H1 (cell line): ENCODE results near the gene EXOSC10. TPM values are rescaled to one million over a fixed set of nuclear protein-coding genes. Genes with fewer than 3 reads are reported as not detected.

Experiments used
- CTCF ChIA-PET: fragments of 300-600 bp; sonication (Branson Sonifier 250); formaldehyde crosslinking; loops from one replicate; lab custom pipeline; 2021; ENCODE audit not compliant: partially characterized antibody; lab: Charles Lee
- POLR2A ChIA-PET: fragments of 300-600 bp; sonication (Branson Sonifier 250); formaldehyde crosslinking; loops from one replicate; lab custom pipeline; 2021; ENCODE audit warnings: inconsistent platforms; ENCODE audit not compliant: partially characterized antibody; lab: Charles Lee
- DNase-seq, 2 experiments: peaks; one replicate each; pipeline versions ENCODE4 v3.0.0 to v3.0.0-alpha.2; 2010 to 2022; ENCODE audit warnings: low spot score in 2 of 2, low read depth in 1 of 2, mixed read lengths in 1 of 2
- FAIRE-seq: peaks from 2 replicates; lab custom pipeline; 2011; peaks lifted over from hg19 to GRCh38; lab: Jason Lieb, UNC
- H2AFZ ChIP-seq: 2 replicates; pipeline ENCODE4 v1.8.1; 2012; ENCODE audit warnings: low read length, inconsistent platforms
- H2AK5ac ChIP-seq: 2 replicates; pipeline ENCODE4 v1.6.1; 2013; ENCODE audit warnings: low read depth, low read length
- H2BK120ac ChIP-seq: replicated peaks from 2 replicates; pipeline ENCODE3; 2013; ENCODE audit warnings: low read depth, low read length, inconsistent platforms
- H2BK12ac ChIP-seq: 2 replicates; pipeline ENCODE4 v1.6.1; 2013; ENCODE audit warnings: low read depth, low read length
- H2BK15ac ChIP-seq: 2 replicates; pipeline ENCODE4 v1.6.1; 2013; ENCODE audit warnings: low read length
- H2BK20ac ChIP-seq: 2 replicates; pipeline ENCODE4 v1.6.1; 2013; ENCODE audit warnings: low read length
- H2BK5ac ChIP-seq: 2 replicates; pipeline ENCODE4 v1.6.1; 2013; ENCODE audit warnings: low read depth, low read length
- H3K14ac ChIP-seq: 2 replicates; pipeline ENCODE4 v1.6.1; 2013; ENCODE audit warnings: inconsistent platforms; ENCODE audit not compliant: insufficient read length
- H3K18ac ChIP-seq: 2 replicates; pipeline ENCODE4 v1.6.1; 2013; ENCODE audit warnings: low read length; ENCODE audit errors: extremely low read depth
- H3K23ac ChIP-seq: 2 replicates; pipeline ENCODE4 v1.6.1; 2013; ENCODE audit warnings: inconsistent platforms; ENCODE audit not compliant: insufficient read length
- H3K23me2 ChIP-seq: 2 replicates; pipeline ENCODE4 v1.6.1; 2013; ENCODE audit warnings: low read depth, low read length
- H3K27ac ChIP-seq: 2 replicates; pipeline ENCODE4 v1.6.1; 2011; ENCODE audit warnings: low read depth, low read length, inconsistent platforms
- H3K27me3 ChIP-seq, 4 experiments: replicated peaks in 1 of 4; 1 replicate in 1 of 4; 2 replicates in 3 of 4; pipeline versions ENCODE4 v1.6.1 to v1.8.1; 2011 to 2013; ENCODE audit warnings: low read length in 3 of 4, mild to moderate bottlenecking in 3 of 4, inconsistent platforms in 2 of 4, mixed read lengths in 2 of 4, moderate library complexity in 1 of 4; ENCODE audit not compliant: control insufficient read depth in 3 of 4, insufficient read depth in 3 of 4; ENCODE audit errors: extremely low read depth in 1 of 4
- H3K36me3 ChIP-seq, 4 experiments: 2 replicates each; pipeline versions ENCODE4 v1.6.1 to v1.8.1; 2011 to 2013; ENCODE audit warnings: mild to moderate bottlenecking in 4 of 4, low read length in 3 of 4, moderate library complexity in 2 of 4, control low read depth in 1 of 4, inconsistent platforms in 1 of 4; ENCODE audit not compliant: insufficient read depth in 4 of 4, control insufficient read depth in 2 of 4
- H3K4ac ChIP-seq: replicated peaks from 2 replicates; pipeline ENCODE3; 2013; ENCODE audit warnings: low read length, low read depth, mixed read lengths, inconsistent platforms; ENCODE audit not compliant: insufficient read length
- H3K4me1 ChIP-seq, 4 experiments: replicated peaks in 1 of 4; 1 replicate in 1 of 4; 2 replicates in 3 of 4; pipeline versions ENCODE4 v1.6.1 to v1.8.1; 2011 to 2013; ENCODE audit warnings: low read length in 3 of 4, inconsistent platforms in 2 of 4, mixed read lengths in 1 of 4; ENCODE audit not compliant: insufficient read depth in 4 of 4, control insufficient read depth in 3 of 4
- H3K4me2 ChIP-seq, 2 experiments: 2 replicates each; pipeline versions ENCODE4 v1.6.1 to v1.8.1; 2011 to 2013; ENCODE audit warnings: low read depth in 2 of 2, low read length in 2 of 2, control low read depth in 1 of 2, inconsistent platforms in 1 of 2, mild to moderate bottlenecking in 1 of 2; ENCODE audit not compliant: insufficient read depth in 1 of 2
- H3K4me3 ChIP-seq, 4 experiments: fragments of 200-600, 300-600 bp in 1 of 4; sonication (generic), shearing (Covaris generic), sonication (Bioruptor Twin) in 1 of 4; 2 replicates each; pipeline versions ENCODE4 v1.5.1 to v1.8.1; 2011 to 2016; ENCODE audit warnings: low read length in 4 of 4, low read depth in 3 of 4, control low read depth in 2 of 4, inconsistent platforms in 2 of 4, mild to moderate bottlenecking in 2 of 4, mixed read lengths in 1 of 4, moderate library complexity in 1 of 4; ENCODE audit not compliant: insufficient read depth in 2 of 4; ENCODE audit errors: extremely low read depth in 1 of 4
- H3K56ac ChIP-seq: replicated peaks from 2 replicates; pipeline ENCODE3; 2013; ENCODE audit warnings: low read depth, mild to moderate bottlenecking, mixed read lengths, low read length, inconsistent platforms; ENCODE audit not compliant: insufficient read length
- H3K79me1 ChIP-seq: 2 replicates; pipeline ENCODE4 v1.6.1; 2013; ENCODE audit warnings: low read depth, low read length, control low read depth
- H3K79me2 ChIP-seq, 2 experiments: 2 replicates each; pipeline versions ENCODE4 v1.6.1 to v1.8.1; 2012 to 2013; ENCODE audit warnings: low read length in 2 of 2, mild to moderate bottlenecking in 2 of 2, inconsistent platforms in 1 of 2; ENCODE audit not compliant: insufficient read depth in 2 of 2, control insufficient read depth in 1 of 2
- H3K9ac ChIP-seq, 4 experiments: replicated peaks in 1 of 4; 1 replicate in 1 of 4; 2 replicates in 3 of 4; pipeline versions ENCODE4 v1.6.1 to v1.8.1; 2011 to 2013; ENCODE audit warnings: low read depth in 3 of 4, low read length in 3 of 4, control low read depth in 2 of 4, mild to moderate bottlenecking in 2 of 4, moderate library complexity in 2 of 4, inconsistent platforms in 1 of 4; ENCODE audit errors: extremely low read depth in 1 of 4
- H3K9me3 ChIP-seq, 2 experiments: 2 replicates each; pipeline versions ENCODE4 v1.6.1 to v1.8.1; 2012 to 2013; ENCODE audit warnings: mild to moderate bottlenecking in 2 of 2, moderate library complexity in 2 of 2, control low read depth in 1 of 2, inconsistent platforms in 1 of 2, low read depth in 1 of 2, low read length in 1 of 2, mixed read lengths in 1 of 2; ENCODE audit not compliant: insufficient read depth in 2 of 2
- H4K20me1 ChIP-seq, 2 experiments: replicated peaks in 1 of 2; 2 replicates each; pipeline versions ENCODE3 to v1.8.1; 2011 to 2013; ENCODE audit warnings: inconsistent platforms in 2 of 2, low read length in 2 of 2, mild to moderate bottlenecking in 1 of 2; ENCODE audit not compliant: insufficient read depth in 2 of 2, control insufficient read depth in 1 of 2
- H4K5ac ChIP-seq: 2 replicates; pipeline ENCODE4 v1.6.1; 2013; ENCODE audit warnings: low read length, low read depth, mixed read lengths, inconsistent platforms; ENCODE audit not compliant: insufficient read length
- H4K8ac ChIP-seq: 2 replicates; pipeline ENCODE4 v1.8.0; 2013; ENCODE audit warnings: mild to moderate bottlenecking, moderate library complexity, low read length, inconsistent platforms; ENCODE audit not compliant: insufficient read depth; ENCODE audit errors: extremely low read depth
- H4K91ac ChIP-seq: replicated peaks from 2 replicates; pipeline ENCODE3; 2013; ENCODE audit warnings: low read length, mixed read lengths, inconsistent platforms; ENCODE audit not compliant: insufficient read length
- POLR2AphosphoS5 ChIP-seq: IDR thresholded peaks from 2 replicates; pipeline ENCODE4 v1.6.1; 2011; ENCODE audit warnings: low read depth, low read length
- RNF2 ChIP-seq: fragments of 200-900, 300-1000 bp; sonication (generic); IDR thresholded peaks from 2 replicates; pipeline ENCODE4 v1.7.1; 2016; ENCODE audit warnings: borderline replicate concordance, low read depth, mild to moderate bottlenecking, antibody characterized with exemption, low read length; ENCODE audit not compliant: poor library complexity, severe bottlenecking; ENCODE audit errors: missing control alignments
- WGBS, 2 experiments: shearing (Covaris generic) in 1 of 2; methylation state at CpG; one replicate each; pipeline versions ENCODE4 v1.1.6 to v1.1.7; 2013 to 2015; ENCODE audit warnings: low lambda C conversion rate in 2 of 2, mixed read lengths in 2 of 2, inconsistent platforms in 1 of 2, low coverage in 1 of 2, missing lambda C conversion rate in 1 of 2; ENCODE audit not compliant: insufficient replicate concordance in 2 of 2, insufficient coverage in 1 of 2, insufficient read length in 1 of 2; ENCODE audit errors: extremely low coverage in 1 of 2, missing lambda C conversion rate in 1 of 2; 5-methylcytosine and 5-hydroxymethylcytosine counted together
- polyA plus RNA-seq, 7 experiments: library from polyadenylated mRNA; depleted of rRNA in 3 of 7; stranded (reverse) in 5 of 7; unstranded in 2 of 7; fragments of >200 nt in 5 of 7; fragments of 200-250 nt in 2 of 7; gene quantifications; 1 replicate in 5 of 7; 2 replicates in 1 of 7; 4 replicates in 1 of 7; pipeline versions ENCODE4 v1.2.1 to v1.2.3, GENCODE V29; 2011 to 2013; ENCODE audit warnings: missing spikeins in 2 of 7, mixed read lengths in 2 of 7
- total RNA-seq: library from RNA; stranded (reverse); fragmentation: NEBNext Ultra II Directional; extraction: Animal tissue kit (Norgen Biotek cat#: 25700); gene quantifications from 2 replicates; pipeline ENCODE4 v1.2.1, GENCODE V29; 2021

Gene EXOSC10
- total and polyA plus RNA-seq, 2 of the 8 experiments (the other 6 are each of a cell fraction or from before 2014, with no cell fraction given), result 57.9 to 86.1 TPM

DNA sequence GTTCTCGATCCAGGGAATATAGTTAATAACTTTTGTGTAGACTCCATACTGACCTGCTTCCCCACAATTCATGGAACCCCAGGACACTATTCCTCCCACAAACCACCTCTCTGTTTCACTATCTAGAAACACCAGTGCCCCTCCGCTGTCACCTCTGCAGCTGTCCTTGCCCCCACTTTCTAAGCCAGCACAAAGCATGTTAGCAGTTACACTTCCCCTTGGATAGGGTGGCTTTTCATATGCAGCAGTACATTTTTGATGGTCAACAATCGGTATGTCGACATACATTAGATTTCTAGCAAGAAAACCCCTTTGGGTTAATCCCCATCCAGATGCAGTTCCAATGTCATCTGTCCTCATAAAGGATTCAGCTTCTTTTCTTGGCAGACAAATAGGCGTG lies 72.8 kb downstream of the EXOSC10 start:
- Histone ChIP-seq H3K27ac (no peak overlapping the region), H3K79me1 (no peaks in the 10 kb centered on the region), H3K4me3 (no peak overlapping the region), H3K9me3 (no peaks in the 10 kb centered on the region; a peak in 1 of 4 replicates), H2BK15ac (no peak overlapping the region), H3K79me2 (no peaks in the 10 kb centered on the region), H2BK20ac (no peak overlapping the region), H2BK120ac (no peak overlapping the region), H3K14ac (no peak overlapping the region), H4K20me1 (peaks cover 3 to 9% of the 10 kb centered on the region in 2 experiments), H2BK12ac (no peak overlapping the region), H2BK5ac (no peak overlapping the region), H3K36me3 (peaks cover 13 to 59% (median 29%) of the 10 kb centered on the region in 4 experiments), H3K18ac (no peak overlapping the region), H3K27me3 (no peaks in the 10 kb centered on the region), H3K9ac (no peak overlapping the region), H3K4ac (no peak overlapping the region), H2AFZ (no peak overlapping the region), H3K56ac (no peak overlapping the region), H3K4me2 (no peak overlapping the region), H3K23ac (no peak overlapping the region), H4K91ac (no peak overlapping the region), H4K8ac (no peak overlapping the region; the same call in 1 of the 2 replicates), H3K4me1 (peaks cover 0 to 4% (median 0%) of the 10 kb centered on the region in 4 experiments; a peak in 3 of 7 replicates), H4K5ac (no peak overlapping the region), H2AK5ac (no peak overlapping the region), H3K23me2 (no peaks in the 10 kb centered on the region)
- DNase-seq, result no peak
- ChIA-PET CTCF (interaction anchor here (1.7 kb wide), 1 partner anchor 11 kb away, joined by 9 read pairs; no protein-coding TSS in a partner anchor), POLR2A (interaction anchor here (0.8 to 1.6 kb wide), 8 partner anchors 8 to 285 kb away, joined by 3 to 8 read pairs (median 4); partner anchors contain the start of gene TARDBP)
- peak; percentile 49 for TF ChIP-seq POLR2AphosphoS5
- TF ChIP-seq RNF2, result no peak
- WGBS, 2 experiments, result 90% methylated on average over 5 of the region's 5 CpGs; no CpG with 5 or more reads in 1 of the 2 experiments
- FAIRE-seq, result no peak
